ENCODE results near the gene TSPAN14.

GRCh38 chr10:80453056-80453841, 861 bp upstream of the TSPAN14 start:
- TF ChIP-seq CTCF (IDR thresholded peaks at IDR 0.05; ENCODE audit: low read length) (peak; percentile 33; the same call in 1 of the 2 replicates), EZH2 (IDR thresholded peaks at IDR 0.05; ENCODE audit: borderline replicate concordance, low read length) (no peak)

All from OCI-LY1 (cell line).